Osteocyte (in vitro differentiated cells): ENCODE data around the gene SLC17A7. TPM values are rescaled to one million over a fixed set of nuclear protein-coding genes. Genes with fewer than 3 reads are reported as not detected.

Experiments used
- DNase-seq: peaks from one replicate; pipeline ENCODE4 v3.0.0; 2021; ENCODE audit warnings: mixed read lengths; ENCODE audit not compliant: unreplicated experiment; ENCODE audit errors: extremely low spot score
- H3K27ac Mint-ChIP-seq: one replicate; pipeline ENCODE4 v1.8.0; 2021; ENCODE audit warnings: mild to moderate bottlenecking, mixed read lengths; ENCODE audit not compliant: unreplicated experiment
- H3K27me3 Mint-ChIP-seq: one replicate; pipeline ENCODE4 v1.8.0; 2021; ENCODE audit warnings: mixed read lengths; ENCODE audit not compliant: unreplicated experiment
- H3K36me3 Mint-ChIP-seq: one replicate; pipeline ENCODE4 v1.8.0; 2021; ENCODE audit warnings: mixed read lengths; ENCODE audit not compliant: unreplicated experiment
- H3K4me1 Mint-ChIP-seq: one replicate; pipeline ENCODE4 v1.8.0; 2021; ENCODE audit warnings: mixed read lengths; ENCODE audit not compliant: unreplicated experiment
- H3K4me3 Mint-ChIP-seq: one replicate; pipeline ENCODE4 v1.8.0; 2021; ENCODE audit warnings: mild to moderate bottlenecking, moderate library complexity, mixed read lengths; ENCODE audit not compliant: unreplicated experiment
- H3K9me3 Mint-ChIP-seq: one replicate; pipeline ENCODE4 v1.8.0; 2021; ENCODE audit warnings: mixed read lengths; ENCODE audit not compliant: unreplicated experiment
- CTCF ChIP-seq: fragments of 200-600 bp; sonication (generic); IDR thresholded peaks from 2 replicates; pipeline ENCODE4 v1.5.0; 2021; ENCODE audit warnings: antibody characterized with exemption, mild to moderate bottlenecking, moderate library complexity
- total RNA-seq: library from RNA; stranded (reverse); gene quantifications from 2 replicates; pipeline ENCODE4 v1.2.1, GENCODE V29; 2021

Gene SLC17A7
- total RNA-seq, 1 donor from 2014 or later = 0.54 TPM

GRCh38 chr19:49413348-49413747 lies 28.0 kb downstream of the SLC17A7 start:
- TF ChIP-seq CTCF = no peak
- H3K27me3 Mint-ChIP-seq = peaks cover 28% of the 10 kb centered on the region
- no peak overlapping the region for H3K27ac Mint-ChIP-seq
- no peaks in the 10 kb centered on the region for H3K4me1 Mint-ChIP-seq
- DNase-seq = no peak
- H3K9me3 Mint-ChIP-seq = no peaks in the 10 kb centered on the region
- no peaks in the 10 kb centered on the region for H3K36me3 Mint-ChIP-seq
- H3K4me3 Mint-ChIP-seq = no peak overlapping the region

DNA sequence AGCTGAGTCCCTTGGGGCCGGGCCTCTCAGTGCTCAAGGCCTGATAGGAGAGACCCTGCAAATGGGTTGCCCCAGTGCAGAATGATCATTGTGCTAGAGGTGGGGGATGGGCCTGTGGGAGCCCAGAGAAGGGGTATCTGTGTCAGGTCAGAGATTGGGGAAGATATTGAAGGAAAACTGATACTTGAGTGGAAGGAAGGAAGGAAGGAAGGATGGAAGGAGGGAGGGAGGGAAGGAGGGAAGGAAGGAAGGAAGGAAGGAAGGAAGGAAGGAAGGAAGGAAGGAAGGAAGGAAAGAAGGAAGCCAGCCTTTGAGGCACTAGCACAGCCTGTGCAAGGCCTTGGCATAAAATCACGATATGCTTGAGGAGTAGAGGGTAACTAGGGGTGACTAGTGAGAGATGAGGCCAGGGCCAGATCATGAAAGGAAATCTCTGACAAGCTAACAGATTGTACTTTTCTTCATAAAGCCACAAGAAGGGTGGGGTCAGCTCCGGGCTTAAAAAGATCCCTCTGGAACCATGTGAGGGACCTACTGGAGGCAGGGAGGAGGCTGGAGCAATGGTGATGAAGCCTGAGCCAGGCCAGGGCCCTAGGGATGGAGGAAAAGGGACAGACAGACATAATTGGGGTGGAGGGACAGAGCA lies 29.5 kb downstream of the SLC17A7 start:
- Mint-ChIP-seq H3K27me3 (peaks cover 23% of the 10 kb centered on the region), H3K4me3 (no peak overlapping the region), H3K27ac (no peak overlapping the region), H3K9me3 (no peaks in the 10 kb centered on the region), H3K4me1 (no peaks in the 10 kb centered on the region), H3K36me3 (no peaks in the 10 kb centered on the region)
- DNase-seq = no peak
- TF ChIP-seq CTCF = no peak

DNA sequence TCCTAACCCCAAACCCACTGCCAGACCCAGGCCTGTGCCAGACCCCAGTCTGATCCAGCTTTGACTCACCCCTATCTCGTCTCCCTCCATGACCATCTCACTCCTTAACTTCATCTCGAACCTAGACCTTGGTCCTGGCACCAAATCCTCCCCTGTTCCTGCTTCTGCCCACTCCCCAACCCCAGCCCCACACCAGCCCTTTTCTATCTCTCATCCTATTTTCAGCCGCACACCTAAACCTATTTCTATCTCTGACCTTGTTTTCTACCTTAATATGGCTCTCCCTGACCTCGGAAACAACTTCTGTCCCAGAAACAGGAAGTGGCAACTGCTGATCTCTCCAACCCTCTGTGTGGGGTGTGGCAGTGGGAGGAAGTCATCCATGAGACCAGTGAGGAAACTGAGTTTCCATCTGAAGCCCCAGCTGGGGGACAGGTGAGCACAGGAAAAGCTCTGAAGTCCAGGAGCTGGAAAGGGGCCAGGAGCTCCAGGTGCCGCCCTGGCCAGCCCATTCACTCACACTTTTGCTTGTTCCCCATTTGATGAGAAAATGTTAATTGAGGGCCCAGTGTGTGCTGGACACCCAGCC lies 31.8 kb downstream of the SLC17A7 start:
- Mint-ChIP-seq H3K4me1 (no peaks in the 10 kb centered on the region), H3K9me3 (no peaks in the 10 kb centered on the region), H3K27me3 (peaks cover 15% of the 10 kb centered on the region), H3K36me3 (no peaks in the 10 kb centered on the region), H3K4me3 (no peak overlapping the region), H3K27ac (no peak overlapping the region)
- DNase-seq = no peak
- TF ChIP-seq CTCF = no peak

DNA sequence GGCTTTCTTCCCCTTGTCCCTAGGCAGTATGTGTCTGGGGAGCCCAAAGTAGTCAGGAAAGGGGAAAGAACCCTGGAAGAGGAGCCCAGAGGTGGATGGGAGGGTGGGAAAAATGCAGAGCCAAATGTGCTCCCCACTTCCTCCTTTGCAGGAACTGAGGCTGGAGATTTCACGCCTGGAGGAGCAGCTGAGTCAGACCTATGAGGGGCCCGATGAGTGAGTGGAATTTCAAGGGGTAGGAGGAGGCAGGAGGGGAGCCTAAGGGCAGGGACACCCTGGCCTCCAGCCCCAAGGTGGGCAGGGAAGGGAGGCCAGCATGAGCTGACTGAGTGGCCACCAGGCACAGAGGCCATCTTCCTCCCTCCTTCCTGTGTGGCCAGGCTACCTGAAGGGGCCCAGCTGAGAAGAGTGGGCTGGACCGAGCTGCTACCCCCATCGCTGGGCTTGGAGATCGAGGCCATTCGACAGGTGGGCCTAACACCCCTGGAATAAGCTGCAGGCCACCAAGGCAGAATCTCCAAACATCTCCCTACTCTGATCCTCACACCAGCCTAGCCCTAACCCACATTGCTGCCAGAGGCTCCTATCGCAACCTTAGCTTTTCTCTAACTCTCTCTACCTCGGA lies 32.4 kb downstream of the SLC17A7 start:
- no peak for TF ChIP-seq CTCF
- Mint-ChIP-seq H3K9me3 (no peaks in the 10 kb centered on the region), H3K36me3 (no peaks in the 10 kb centered on the region), H3K27ac (no peak overlapping the region), H3K27me3 (peaks cover 15% of the 10 kb centered on the region), H3K4me3 (no peak overlapping the region), H3K4me1 (peaks cover 6% of the 10 kb centered on the region)
- no peak for DNase-seq

- no peaks in the 10 kb centered on the region for H3K9me3 Mint-ChIP-seq
- H3K4me3 Mint-ChIP-seq = no peak overlapping the region
- peaks cover 14% of the 10 kb centered on the region for H3K4me1 Mint-ChIP-seq
- no peak for DNase-seq
- TF ChIP-seq CTCF = no peak
- H3K27me3 Mint-ChIP-seq = peaks cover 15% of the 10 kb centered on the region
- no peak overlapping the region for H3K27ac Mint-ChIP-seq
- no peaks in the 10 kb centered on the region for H3K36me3 Mint-ChIP-seq
Observed at GRCh38 chr19:49407482-49408015, 33.8 kb downstream of the SLC17A7 start.
